Loucy (cell line): Measurements from ENCODE around the gene ENHO.
"Not testable (repeated sequence)": the region's sequence is repeated elsewhere in the genome, so short reads cannot be mapped to it uniquely, and the experiment has no call there.

Experiments
- H2AFZ ChIP-seq: fragments of 200-600 bp; sonication (generic); 2 replicates; pipeline ENCODE4 v1.6.0; 2016; ENCODE audit warnings: antibody characterized with exemption, mild to moderate bottlenecking, low read length, moderate library complexity
- H3F3A ChIP-seq: fragments of 200-600 bp; 2 replicates; pipeline ENCODE4 v1.6.0; 2016; ENCODE audit warnings: antibody characterized with exemption, low read depth, mild to moderate bottlenecking
- H3K27me3 ChIP-seq: fragments of 200-600 bp; sonication (generic); 2 replicates; pipeline ENCODE4 v1.6.1; 2014; ENCODE audit warnings: low read length, mild to moderate bottlenecking; ENCODE audit not compliant: insufficient read depth, poor library complexity, severe bottlenecking
- H3K36me3 ChIP-seq: fragments of 200-600 bp; sonication (generic); 2 replicates; pipeline ENCODE4 v1.6.1; 2016; ENCODE audit warnings: low read length; ENCODE audit not compliant: insufficient read depth
- H3K4me1 ChIP-seq: fragments of 200-600 bp; sonication (generic); 2 replicates; pipeline ENCODE4 v1.5.1; 2014; ENCODE audit warnings: low read length, mild to moderate bottlenecking; ENCODE audit not compliant: insufficient read depth, poor library complexity, severe bottlenecking
- H3K4me2 ChIP-seq: fragments of 200-600 bp; sonication (generic); 2 replicates; pipeline ENCODE4 v1.6.0; 2014; ENCODE audit warnings: antibody characterized with exemption, low read length, low read depth, mild to moderate bottlenecking; ENCODE audit not compliant: poor library complexity, severe bottlenecking
- H3K4me3 ChIP-seq: fragments of 200-600 bp; sonication (generic); 2 replicates; pipeline ENCODE4 v1.5.1; 2014; ENCODE audit warnings: low read length, mild to moderate bottlenecking, mixed read lengths; ENCODE audit not compliant: poor library complexity, severe bottlenecking
- H3K79me2 ChIP-seq: fragments of 200-600 bp; sonication (generic); 2 replicates; pipeline ENCODE4 v1.6.1; 2014; ENCODE audit warnings: low read length; ENCODE audit not compliant: insufficient read depth
- H3K9ac ChIP-seq: fragments of 200-600 bp; sonication (generic); 2 replicates; pipeline ENCODE4 v1.6.0; 2014; ENCODE audit warnings: mild to moderate bottlenecking, low read depth, low read length, moderate library complexity; ENCODE audit not compliant: poor library complexity, severe bottlenecking
- H3K9me2 ChIP-seq: fragments of 200-600 bp; sonication (generic); replicated peaks from 2 replicates; pipeline ENCODE4 v1.6.1; 2016; ENCODE audit warnings: low read depth, low read length, mixed read lengths
- H3K9me3 ChIP-seq: fragments of 200-600 bp; sonication (generic); 2 replicates; pipeline ENCODE4 v1.6.1; 2014; ENCODE audit warnings: mild to moderate bottlenecking, antibody characterized with exemption, low read length, low read depth; ENCODE audit not compliant: insufficient read depth
- H4K20me1 ChIP-seq: fragments of 200-600 bp; sonication (generic); 2 replicates; pipeline ENCODE4 v1.6.0; 2014; ENCODE audit warnings: antibody characterized with exemption, low read length, mild to moderate bottlenecking; ENCODE audit not compliant: insufficient read depth, poor library complexity, severe bottlenecking
- CTCF ChIP-seq: fragments of 200-600 bp; sonication (generic); conservative IDR thresholded peaks from 2 replicates; pipeline ENCODE4 v1.5.1; 2014; ENCODE audit warnings: mild to moderate bottlenecking, antibody characterized with exemption, low read length
- EZH2phosphoT487 ChIP-seq: fragments of 200-600 bp; IDR thresholded peaks from 2 replicates; pipeline ENCODE4 v1.6.1; 2018; ENCODE audit warnings: antibody characterized with exemption, mild to moderate bottlenecking, moderate library complexity, borderline replicate concordance

The ENHO gene

GRCh38 chr9:34544035-34544434, 21.2 kb upstream of the ENHO start:
- Histone ChIP-seq H3K36me3 (no peaks in the 10 kb centered on the region), H3F3A (no peaks in the 10 kb centered on the region)
- no peak for TF ChIP-seq EZH2phosphoT487
- no peak for TF ChIP-seq CTCF

GRCh38 chr9:34541540-34541939, 18.8 kb upstream of the ENHO start:
- Histone ChIP-seq H2AFZ (no peak overlapping the region), H3K9me2 (no peaks in the 10 kb centered on the region), H3K4me3 (no peak overlapping the region), H3K27me3 (no peaks in the 10 kb centered on the region), H4K20me1 (no peaks in the 10 kb centered on the region), H3K4me2 (no peak overlapping the region), H3K36me3 (no peaks in the 10 kb centered on the region), H3K9ac (no peak overlapping the region), H3F3A (no peaks in the 10 kb centered on the region), H3K4me1 (no peaks in the 10 kb centered on the region), H3K9me3 (no peaks in the 10 kb centered on the region), H3K79me2 (no peaks in the 10 kb centered on the region)
- TF ChIP-seq EZH2phosphoT487 (no peak), CTCF (no peak)

More at GRCh38 chr9:34544035-34544434, 21.2 kb upstream of the ENHO start:
- Histone ChIP-seq H3K4me3 (no peak overlapping the region), H3K9me3 (no peaks in the 10 kb centered on the region), H3K4me2 (no peak overlapping the region), H3K79me2 (no peaks in the 10 kb centered on the region), H3K9me2 (no peaks in the 10 kb centered on the region), H4K20me1 (no peaks in the 10 kb centered on the region), H3K27me3 (no peaks in the 10 kb centered on the region), H3K4me1 (no peaks in the 10 kb centered on the region), H3K9ac (no peak overlapping the region), H2AFZ (no peak overlapping the region)

- Histone ChIP-seq H3K9me3 (no peaks in the 10 kb centered on the region), H2AFZ (no peak overlapping the region), H3K36me3 (no peaks in the 10 kb centered on the region), H3K4me3 (no peak overlapping the region), H3K9ac (no peak overlapping the region), H3F3A (no peaks in the 10 kb centered on the region), H3K4me1 (no peaks in the 10 kb centered on the region), H4K20me1 (no peaks in the 10 kb centered on the region), H3K79me2 (no peaks in the 10 kb centered on the region), H3K27me3 (no peaks in the 10 kb centered on the region), H3K4me2 (no peak overlapping the region), H3K9me2 (no peaks in the 10 kb centered on the region)
- no peak for TF ChIP-seq EZH2phosphoT487
Measured at GRCh38 chr9:34540827-34541226, 18.0 kb upstream of the ENHO start.

- Histone ChIP-seq H3K9me2 (no peaks in the 10 kb centered on the region), H3K4me3 (no peak overlapping the region), H3F3A (no peaks in the 10 kb centered on the region), H2AFZ (no peak overlapping the region), H3K9ac (no peak overlapping the region), H4K20me1 (no peaks in the 10 kb centered on the region), H3K4me2 (no peak overlapping the region), H3K9me3 (no peaks in the 10 kb centered on the region), H3K79me2 (no peaks in the 10 kb centered on the region), H3K36me3 (no peaks in the 10 kb centered on the region), H3K4me1 (no peaks in the 10 kb centered on the region), H3K27me3 (no peaks in the 10 kb centered on the region)
- TF ChIP-seq EZH2phosphoT487 (no peak), CTCF (no peak)
Measured at GRCh38 chr9:34536685-34537084, 13.9 kb upstream of the ENHO start.

GRCh38 chr9:34532041-34532440, 9.3 kb upstream of the ENHO start:
- H3K27me3 ChIP-seq, H3K9ac ChIP-seq, H4K20me1 ChIP-seq, H3K4me2 ChIP-seq, H3K79me2 ChIP-seq, H3F3A ChIP-seq, H3K9me3 ChIP-seq, H3K4me1 ChIP-seq, H3K36me3 ChIP-seq, H3K9me2 ChIP-seq, H2AFZ ChIP-seq, H3K4me3 ChIP-seq: not testable (repeated sequence)
